ENCODE results near the gene PAAF1.
A peak's percentile ranks its signal among the peaks of the same experiment; 100 is the strongest.

PAAF1 gene

DNA sequence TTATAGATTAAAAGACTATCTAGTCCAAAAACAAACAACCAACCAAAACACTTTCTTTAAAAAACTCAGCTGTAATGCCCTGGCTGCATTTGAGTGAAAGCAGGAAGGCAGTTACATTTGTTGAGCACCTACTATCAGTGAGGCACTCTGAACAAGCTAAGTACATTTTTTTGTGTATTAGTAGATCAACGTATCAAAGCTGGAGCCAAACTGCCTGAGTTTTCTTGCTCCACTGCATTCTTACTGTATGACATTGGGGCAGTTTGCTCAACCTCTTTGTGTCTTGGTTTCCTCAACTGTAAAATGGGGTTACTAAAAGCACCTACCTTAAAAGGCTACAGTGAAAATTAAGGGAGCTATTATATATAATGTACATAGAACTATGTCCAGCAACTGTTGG, 22.1 kb upstream of the PAAF1 start:
- no peaks in the 10 kb centered on the region for H3K79me1 ChIP-seq (replicated peaks; ENCODE audit: low read length, poor library complexity, severe bottlenecking)
- no peak overlapping the region for H2BK120ac ChIP-seq (ENCODE audit: low read depth, low read length)
- no peak overlapping the region for H2BK12ac ChIP-seq (ENCODE audit: low read length in 2 of 2)
- no peak overlapping the region for H3K4ac ChIP-seq (ENCODE audit: low read depth in 1 of 2, low read length in 2 of 2)
- DNase-seq, result peak; percentile 22
- H2BK15ac ChIP-seq (ENCODE audit: low read depth, poor library complexity, severe bottlenecking), result no peak overlapping the region
- no peaks in the 10 kb centered on the region for H3K27me3 ChIP-seq (ENCODE audit: control insufficient read depth in 1 of 2, insufficient read depth in 1 of 2, low read length in 2 of 2)
- no peak overlapping the region for H3K9ac ChIP-seq (ENCODE audit: low read length)
- H3K14ac ChIP-seq (ENCODE audit: low read length in 2 of 2), result no peak overlapping the region
- no peak overlapping the region for H4K91ac ChIP-seq (ENCODE audit: low read length)
- no peak overlapping the region for H3K27ac ChIP-seq (ENCODE audit: low read length, poor library complexity, severe bottlenecking)
- H2BK5ac ChIP-seq (ENCODE audit: low read depth, low read length, poor library complexity, severe bottlenecking), result no peak overlapping the region
- no peak overlapping the region for H4K8ac ChIP-seq (ENCODE audit: low read length)
- no peaks in the 10 kb centered on the region for H3K9me3 ChIP-seq (ENCODE audit: control insufficient read depth, low read length)
- no peak overlapping the region for H3K23ac ChIP-seq (ENCODE audit: low read length in 2 of 2)
- H3K4me1 ChIP-seq (ENCODE audit: control insufficient read depth, insufficient read depth, low read depth, low read length), result no peaks in the 10 kb centered on the region
- no peak overlapping the region for H3K18ac ChIP-seq (ENCODE audit: low read depth in 1 of 2, low read length in 2 of 2)
- H2AK5ac ChIP-seq (ENCODE audit: low read length, severe bottlenecking), result no peak overlapping the region
- 89% methylated on average over 1 of the region's 1 CpG for WGBS
- H3K4me3 ChIP-seq (ENCODE audit: insufficient read depth in 1 of 2, low read depth in 1 of 2, low read length in 2 of 2), result no peak overlapping the region
- H3K36me3 ChIP-seq (ENCODE audit: control insufficient read depth in 1 of 2, insufficient read depth in 2 of 2, low read depth in 1 of 2, low read length in 2 of 2), result peaks cover 0 to 3% of the 10 kb centered on the region in 2 experiments
- H2AFZ ChIP-seq (ENCODE audit: low read depth, low read length), result no peak overlapping the region
- no peak overlapping the region for H3K4me2 ChIP-seq (ENCODE audit: low read length, poor library complexity, severe bottlenecking)

DNA sequence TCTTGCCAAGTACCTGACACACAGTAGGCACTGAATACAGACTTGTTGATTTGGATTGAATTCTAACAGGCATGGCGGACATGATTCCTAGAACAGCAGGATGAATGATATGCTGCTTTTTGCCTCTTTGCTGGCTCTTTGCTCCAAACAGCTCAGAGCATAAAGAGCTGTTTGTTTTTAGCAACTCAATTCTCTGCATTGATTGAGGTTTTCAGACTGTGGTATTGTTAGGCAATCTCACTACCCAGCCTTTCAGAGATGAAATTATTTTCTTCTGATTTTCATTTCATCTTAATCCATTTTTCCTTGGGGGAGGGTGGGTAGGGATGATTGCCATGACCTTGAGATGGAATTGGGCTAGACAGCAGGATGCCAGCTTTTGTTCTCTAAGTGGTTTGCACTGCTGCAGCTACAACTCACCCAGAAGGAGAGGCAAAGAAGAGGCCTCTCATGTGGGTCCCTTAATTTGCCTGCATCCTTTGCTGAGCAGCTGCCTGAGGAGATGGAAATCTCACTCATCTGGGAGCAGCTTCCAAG, 20.7 kb upstream of the PAAF1 start:
- no peak overlapping the region for H4K8ac ChIP-seq (ENCODE audit: low read length)
- H2BK12ac ChIP-seq (ENCODE audit: low read length in 2 of 2), result no peak overlapping the region
- no peak overlapping the region for H2BK5ac ChIP-seq (ENCODE audit: low read depth, low read length, poor library complexity, severe bottlenecking)
- no peak overlapping the region for H3K14ac ChIP-seq (ENCODE audit: low read length in 2 of 2)
- H3K79me1 ChIP-seq (replicated peaks; ENCODE audit: low read length, poor library complexity, severe bottlenecking), result no peaks in the 10 kb centered on the region
- no peak overlapping the region for H2AFZ ChIP-seq (ENCODE audit: low read depth, low read length)
- WGBS, result 93% methylated on average over 1 of the region's 1 CpG
- DNase-seq, result no peak
- H3K23ac ChIP-seq (ENCODE audit: low read length in 2 of 2), result no peak overlapping the region
- no peaks in the 10 kb centered on the region for H3K9me3 ChIP-seq (ENCODE audit: control insufficient read depth, low read length)
- H2AK5ac ChIP-seq (ENCODE audit: low read length, severe bottlenecking), result no peak overlapping the region
- H3K27ac ChIP-seq (ENCODE audit: low read length, poor library complexity, severe bottlenecking), result no peak overlapping the region
- no peak overlapping the region for H3K18ac ChIP-seq (ENCODE audit: low read depth in 1 of 2, low read length in 2 of 2)
- H3K4me1 ChIP-seq (ENCODE audit: control insufficient read depth, insufficient read depth, low read depth, low read length), result no peaks in the 10 kb centered on the region
- no peak overlapping the region for H2BK120ac ChIP-seq (ENCODE audit: low read depth, low read length)
- no peak overlapping the region for H4K91ac ChIP-seq (ENCODE audit: low read length)
- no peak overlapping the region for H3K4ac ChIP-seq (ENCODE audit: low read depth in 1 of 2, low read length in 2 of 2)
- no peak overlapping the region for H3K4me3 ChIP-seq (ENCODE audit: insufficient read depth in 1 of 2, low read depth in 1 of 2, low read length in 2 of 2)
- H3K4me2 ChIP-seq (ENCODE audit: low read length, poor library complexity, severe bottlenecking), result no peak overlapping the region
- peaks cover 0 to 13% of the 10 kb centered on the region in 2 experiments for H3K36me3 ChIP-seq (ENCODE audit: control insufficient read depth in 1 of 2, insufficient read depth in 2 of 2, low read depth in 1 of 2, low read length in 2 of 2)
- no peak overlapping the region for H3K9ac ChIP-seq (ENCODE audit: low read length)
- no peaks in the 10 kb centered on the region for H3K27me3 ChIP-seq (ENCODE audit: control insufficient read depth in 1 of 2, insufficient read depth in 1 of 2, low read length in 2 of 2)
- H2BK15ac ChIP-seq (ENCODE audit: low read depth, poor library complexity, severe bottlenecking), result no peak overlapping the region

DNA sequence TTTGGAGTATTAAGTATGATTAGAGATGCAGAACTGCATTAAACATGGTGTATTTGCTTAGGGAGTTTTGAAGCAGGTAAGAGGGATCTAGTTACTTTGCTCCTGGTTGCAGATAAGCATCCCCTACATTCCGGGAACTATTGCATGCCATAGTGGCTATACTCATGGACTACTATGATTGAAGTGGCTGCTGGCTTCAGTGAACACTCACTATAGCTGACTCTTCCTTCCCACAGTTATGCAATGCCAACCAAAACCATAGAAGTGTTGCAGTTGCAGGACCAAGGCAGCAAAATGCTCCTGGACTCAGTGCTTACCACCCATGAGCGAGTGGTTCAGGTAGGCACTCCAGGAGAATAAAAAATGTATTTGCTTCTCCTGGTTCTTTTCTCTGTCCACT, 17.1 kb upstream of the PAAF1 start:
- Histone ChIP-seq H4K91ac (ENCODE audit: low read length) (no peak overlapping the region), H3K79me1 (replicated peaks; ENCODE audit: low read length, poor library complexity, severe bottlenecking) (no peaks in the 10 kb centered on the region), H3K23ac (ENCODE audit: low read length in 2 of 2) (no peak overlapping the region), H3K4ac (ENCODE audit: low read depth in 1 of 2, low read length in 2 of 2) (no peak overlapping the region), H4K8ac (ENCODE audit: low read length) (no peak overlapping the region), H2BK12ac (ENCODE audit: low read length in 2 of 2) (no peak overlapping the region), H3K9ac (ENCODE audit: low read length) (no peak overlapping the region), H3K27me3 (ENCODE audit: control insufficient read depth in 1 of 2, insufficient read depth in 1 of 2, low read length in 2 of 2) (no peaks in the 10 kb centered on the region), H3K4me2 (ENCODE audit: low read length, poor library complexity, severe bottlenecking) (no peak overlapping the region), H3K27ac (ENCODE audit: low read length, poor library complexity, severe bottlenecking) (no peak overlapping the region), H2BK120ac (ENCODE audit: low read depth, low read length) (no peak overlapping the region), H3K36me3 (ENCODE audit: control insufficient read depth in 1 of 2, insufficient read depth in 2 of 2, low read depth in 1 of 2, low read length in 2 of 2) (peaks cover 11 to 15% of the 10 kb centered on the region in 2 experiments), H3K4me3 (ENCODE audit: insufficient read depth in 1 of 2, low read depth in 1 of 2, low read length in 2 of 2) (no peak overlapping the region), H2AFZ (ENCODE audit: low read depth, low read length) (no peak overlapping the region), H2AK5ac (ENCODE audit: low read length, severe bottlenecking) (no peak overlapping the region), H2BK15ac (ENCODE audit: low read depth, poor library complexity, severe bottlenecking) (no peak overlapping the region), H3K14ac (ENCODE audit: low read length in 2 of 2) (no peak overlapping the region), H3K4me1 (ENCODE audit: control insufficient read depth, insufficient read depth, low read depth, low read length) (no peaks in the 10 kb centered on the region), H2BK5ac (ENCODE audit: low read depth, low read length, poor library complexity, severe bottlenecking) (no peak overlapping the region), H3K18ac (ENCODE audit: low read depth in 1 of 2, low read length in 2 of 2) (no peak overlapping the region), H3K9me3 (ENCODE audit: control insufficient read depth, low read length) (no peaks in the 10 kb centered on the region)
- DNase-seq, result no peak
- 97% methylated on average over 2 of the region's 2 CpGs for WGBS

DNA sequence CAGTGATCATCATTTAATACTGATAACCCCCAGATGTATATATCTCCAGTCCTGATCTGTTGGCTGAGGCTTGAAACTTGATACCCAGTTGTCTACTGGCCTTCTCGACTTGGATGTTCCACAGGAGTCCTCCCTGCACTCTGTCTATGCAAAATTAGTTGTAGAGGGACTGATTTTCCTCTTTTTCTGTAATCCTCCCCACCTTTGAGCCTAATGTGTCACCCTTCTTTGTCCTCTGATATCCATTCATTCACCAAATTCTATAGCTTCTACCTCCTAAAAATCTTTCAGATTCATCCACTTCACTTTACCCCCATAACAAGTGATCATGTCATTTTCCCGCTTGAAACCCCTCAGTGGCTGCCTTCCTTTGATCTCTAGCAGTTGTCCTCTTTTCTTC, 16.6 kb upstream of the PAAF1 start:
- H2BK120ac ChIP-seq (ENCODE audit: low read depth, low read length), result no peak overlapping the region
- H3K9me3 ChIP-seq (ENCODE audit: control insufficient read depth, low read length), result no peaks in the 10 kb centered on the region
- no peak overlapping the region for H2AFZ ChIP-seq (ENCODE audit: low read depth, low read length)
- no peak overlapping the region for H3K4me3 ChIP-seq (ENCODE audit: insufficient read depth in 1 of 2, low read depth in 1 of 2, low read length in 2 of 2)
- no peak for DNase-seq
- 88% methylated on average over 2 of the region's 2 CpGs for WGBS
- peaks cover 12 to 14% of the 10 kb centered on the region in 2 experiments for H3K36me3 ChIP-seq (ENCODE audit: control insufficient read depth in 1 of 2, insufficient read depth in 2 of 2, low read depth in 1 of 2, low read length in 2 of 2)
- H3K27me3 ChIP-seq (ENCODE audit: control insufficient read depth in 1 of 2, insufficient read depth in 1 of 2, low read length in 2 of 2), result no peaks in the 10 kb centered on the region
- no peak overlapping the region for H2BK12ac ChIP-seq (ENCODE audit: low read length in 2 of 2)
- no peak overlapping the region for H3K4ac ChIP-seq (ENCODE audit: low read depth in 1 of 2, low read length in 2 of 2)
- H3K14ac ChIP-seq (ENCODE audit: low read length in 2 of 2), result no peak overlapping the region
- H3K79me1 ChIP-seq (replicated peaks; ENCODE audit: low read length, poor library complexity, severe bottlenecking), result no peaks in the 10 kb centered on the region
- no peak overlapping the region for H2BK5ac ChIP-seq (ENCODE audit: low read depth, low read length, poor library complexity, severe bottlenecking)
- H3K4me1 ChIP-seq (ENCODE audit: control insufficient read depth, insufficient read depth, low read depth, low read length), result no peaks in the 10 kb centered on the region
- no peak overlapping the region for H4K91ac ChIP-seq (ENCODE audit: low read length)
- no peak overlapping the region for H4K8ac ChIP-seq (ENCODE audit: low read length)
- no peak overlapping the region for H2AK5ac ChIP-seq (ENCODE audit: low read length, severe bottlenecking)
- H3K27ac ChIP-seq (ENCODE audit: low read length, poor library complexity, severe bottlenecking), result no peak overlapping the region
- H3K9ac ChIP-seq (ENCODE audit: low read length), result no peak overlapping the region
- H2BK15ac ChIP-seq (ENCODE audit: low read depth, poor library complexity, severe bottlenecking), result no peak overlapping the region
- no peak overlapping the region for H3K18ac ChIP-seq (ENCODE audit: low read depth in 1 of 2, low read length in 2 of 2)
- H3K23ac ChIP-seq (ENCODE audit: low read length in 2 of 2), result no peak overlapping the region
- no peak overlapping the region for H3K4me2 ChIP-seq (ENCODE audit: low read length, poor library complexity, severe bottlenecking)
